ENCODE data around the gene UCK1. TPM values are rescaled to one million over a fixed set of nuclear protein-coding genes. Genes with fewer than 3 reads are reported as not detected.

UCK1 gene
- total and polyA plus RNA-seq, 2 of the 13 experiments (the other 11 are each of a cell fraction or from before 2014, with no cell fraction given): 11.0 to 24.1 TPM

DNA sequence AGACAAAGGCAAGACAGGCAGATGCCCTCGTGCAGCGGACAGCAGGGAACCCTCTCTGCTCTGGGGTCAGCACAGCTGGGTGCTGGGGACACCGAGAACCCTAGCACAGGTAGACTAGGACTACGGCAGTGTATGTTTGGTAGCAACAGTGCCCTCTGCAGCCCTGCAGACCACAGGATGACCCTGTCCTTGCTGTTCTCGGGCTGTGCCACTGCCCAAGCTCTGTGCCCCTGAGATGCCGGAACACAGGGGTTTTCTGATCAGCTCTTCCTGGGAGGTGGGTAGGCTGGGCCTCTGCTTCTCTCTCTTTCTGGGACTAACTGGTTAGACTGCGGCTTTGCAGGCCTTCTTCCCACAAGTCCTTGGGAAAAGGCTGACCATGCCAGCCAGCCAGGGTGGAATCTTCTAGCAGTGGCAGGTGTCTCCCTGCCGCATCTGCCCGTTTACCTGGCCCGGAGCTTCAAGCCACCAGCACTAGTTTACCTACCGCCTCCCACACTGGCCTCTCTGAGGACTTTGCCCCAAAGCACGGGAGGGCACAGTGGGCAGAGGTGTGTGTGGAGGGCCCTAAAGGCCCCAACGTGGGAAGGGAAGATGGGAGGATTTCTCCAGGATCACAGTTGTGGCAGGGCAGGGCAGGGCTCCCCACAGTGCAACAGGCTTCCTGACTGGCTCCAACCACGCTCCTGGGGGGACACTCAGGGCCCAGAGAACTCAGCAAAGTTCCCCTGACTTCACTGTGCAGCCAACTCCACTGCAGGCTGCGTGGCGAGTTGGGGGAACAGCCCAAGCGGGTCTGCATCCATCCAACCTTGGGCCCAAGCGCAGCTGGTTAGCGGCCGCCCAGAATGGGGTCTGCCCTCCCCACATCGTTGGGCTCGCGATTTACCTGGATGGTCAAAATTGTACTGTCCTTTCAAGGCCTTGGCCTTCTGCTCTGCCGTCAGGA lies 1.2 kb downstream of the UCK1 start (continued):
- 0 out of 2 replicates have a peak, but pooled peaks have one; percentile 51 for TF ChIP-seq ZNF572 (CRISPR knock-in tag; IDR thresholded peaks at IDR 0.05)
- TF ChIP-seq ZNF567 (CRISPR knock-in tag; IDR thresholded peaks at IDR 0.05; ENCODE audit: borderline replicate concordance): no peak
- TF ChIP-seq, protein P1, sequence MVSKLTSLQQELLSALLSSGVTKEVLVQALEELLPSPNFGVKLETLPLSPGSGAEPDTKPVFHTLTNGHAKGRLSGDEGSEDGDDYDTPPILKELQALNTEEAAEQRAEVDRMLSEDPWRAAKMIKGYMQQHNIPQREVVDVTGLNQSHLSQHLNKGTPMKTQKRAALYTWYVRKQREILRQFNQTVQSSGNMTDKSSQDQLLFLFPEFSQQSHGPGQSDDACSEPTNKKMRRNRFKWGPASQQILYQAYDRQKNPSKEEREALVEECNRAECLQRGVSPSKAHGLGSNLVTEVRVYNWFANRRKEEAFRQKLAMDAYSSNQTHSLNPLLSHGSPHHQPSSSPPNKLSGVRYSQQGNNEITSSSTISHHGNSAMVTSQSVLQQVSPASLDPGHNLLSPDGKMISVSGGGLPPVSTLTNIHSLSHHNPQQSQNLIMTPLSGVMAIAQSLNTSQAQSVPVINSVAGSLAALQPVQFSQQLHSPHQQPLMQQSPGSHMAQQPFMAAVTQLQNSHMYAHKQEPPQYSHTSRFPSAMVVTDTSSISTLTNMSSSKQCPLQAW (CRISPR knock-in tag; IDR thresholded peaks at IDR 0.05): peak; percentile 20; the same call in 1 of the 2 replicates
- 0 out of 2 replicates have a peak, but pooled peaks have one; percentile 32 for TF ChIP-seq POLR2AphosphoS5 (IDR thresholded peaks at IDR 0.05; ENCODE audit: low read depth, low read length)
- TF ChIP-seq ZBTB38 (CRISPR knock-in tag; IDR thresholded peaks at IDR 0.05): 0 out of 2 replicates have a peak, but pooled peaks have one; percentile 18
- peak; percentile 41; the same call in 1 of the 2 replicates for TF ChIP-seq KDM5B (CRISPR knock-in tag; IDR thresholded peaks at IDR 0.05; ENCODE audit: borderline replicate concordance)
- TF ChIP-seq, protein P2, sequence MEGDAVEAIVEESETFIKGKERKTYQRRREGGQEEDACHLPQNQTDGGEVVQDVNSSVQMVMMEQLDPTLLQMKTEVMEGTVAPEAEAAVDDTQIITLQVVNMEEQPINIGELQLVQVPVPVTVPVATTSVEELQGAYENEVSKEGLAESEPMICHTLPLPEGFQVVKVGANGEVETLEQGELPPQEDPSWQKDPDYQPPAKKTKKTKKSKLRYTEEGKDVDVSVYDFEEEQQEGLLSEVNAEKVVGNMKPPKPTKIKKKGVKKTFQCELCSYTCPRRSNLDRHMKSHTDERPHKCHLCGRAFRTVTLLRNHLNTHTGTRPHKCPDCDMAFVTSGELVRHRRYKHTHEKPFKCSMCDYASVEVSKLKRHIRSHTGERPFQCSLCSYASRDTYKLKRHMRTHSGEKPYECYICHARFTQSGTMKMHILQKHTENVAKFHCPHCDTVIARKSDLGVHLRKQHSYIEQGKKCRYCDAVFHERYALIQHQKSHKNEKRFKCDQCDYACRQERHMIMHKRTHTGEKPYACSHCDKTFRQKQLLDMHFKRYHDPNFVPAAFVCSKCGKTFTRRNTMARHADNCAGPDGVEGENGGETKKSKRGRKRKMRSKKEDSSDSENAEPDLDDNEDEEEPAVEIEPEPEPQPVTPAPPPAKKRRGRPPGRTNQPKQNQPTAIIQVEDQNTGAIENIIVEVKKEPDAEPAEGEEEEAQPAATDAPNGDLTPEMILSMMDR (CRISPR knock-in tag; IDR thresholded peaks at IDR 0.05): peak; percentile 30; the same call in 1 of the 2 replicates
- TF ChIP-seq GTF3A (CRISPR knock-in tag; conservative IDR thresholded peaks at IDR 0.05): no peak
- 0 out of 2 replicates have a peak, but pooled peaks have one; percentile 35 for TF ChIP-seq YEATS4 (CRISPR knock-in tag; IDR thresholded peaks at IDR 0.05; ENCODE audit: borderline replicate concordance)
- TF ChIP-seq, protein P3, sequence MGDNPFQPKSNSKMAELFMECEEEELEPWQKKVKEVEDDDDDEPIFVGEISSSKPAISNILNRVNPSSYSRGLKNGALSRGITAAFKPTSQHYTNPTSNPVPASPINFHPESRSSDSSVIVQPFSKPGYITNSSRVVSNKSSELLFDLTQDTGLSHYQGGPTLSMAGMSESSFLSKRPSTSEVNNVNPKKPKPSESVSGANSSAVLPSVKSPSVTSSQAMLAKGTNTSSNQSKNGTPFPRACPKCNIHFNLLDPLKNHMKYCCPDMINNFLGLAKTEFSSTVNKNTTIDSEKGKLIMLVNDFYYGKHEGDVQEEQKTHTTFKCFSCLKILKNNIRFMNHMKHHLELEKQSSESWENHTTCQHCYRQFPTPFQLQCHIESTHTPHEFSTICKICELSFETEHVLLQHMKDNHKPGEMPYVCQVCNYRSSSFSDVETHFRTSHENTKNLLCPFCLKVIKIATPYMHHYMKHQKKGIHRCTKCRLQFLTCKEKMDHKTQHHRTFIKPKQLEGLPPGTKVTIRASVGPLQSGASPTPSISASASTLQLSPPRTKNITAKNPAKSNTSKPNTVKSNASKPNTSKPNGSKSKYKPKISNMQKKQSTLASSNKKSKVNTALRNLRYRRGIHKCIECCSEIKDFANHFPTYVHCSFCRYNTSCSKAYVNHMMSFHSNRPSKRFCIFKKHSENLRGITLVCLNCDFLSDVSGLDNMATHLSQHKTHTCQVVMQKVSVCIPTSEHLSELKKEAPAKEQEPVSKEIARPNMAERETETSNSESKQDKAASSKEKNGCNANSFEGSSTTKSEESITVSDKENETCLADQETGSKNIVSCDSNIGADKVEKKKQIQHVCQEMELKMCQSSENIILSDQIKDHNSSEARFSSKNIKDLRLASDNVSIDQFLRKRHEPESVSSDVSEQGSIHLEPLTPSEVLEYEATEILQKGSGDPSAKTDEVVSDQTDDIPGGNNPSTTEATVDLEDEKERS (CRISPR knock-in tag; IDR thresholded peaks at IDR 0.05): peak; percentile 33; the same call in 1 of the 2 replicates
- TF ChIP-seq ZNF501 (CRISPR knock-in tag; IDR thresholded peaks at IDR 0.05): peak; percentile 30; the same call in 1 of the 2 replicates
- TF ChIP-seq HNF4G (IDR thresholded peaks at IDR 0.05; ENCODE audit: borderline replicate concordance, low read depth, low read length): peak; percentile 81
- TF ChIP-seq HNF4G (CRISPR knock-in tag; IDR thresholded peaks at IDR 0.05; ENCODE audit: borderline replicate concordance, low read depth): no peak
- TF ChIP-seq ZSCAN25 (CRISPR knock-in tag; IDR thresholded peaks at IDR 0.05): peak; percentile 97
- TF ChIP-seq ZNF24 (IDR thresholded peaks at IDR 0.05): no peak
- TF ChIP-seq, protein P4, sequence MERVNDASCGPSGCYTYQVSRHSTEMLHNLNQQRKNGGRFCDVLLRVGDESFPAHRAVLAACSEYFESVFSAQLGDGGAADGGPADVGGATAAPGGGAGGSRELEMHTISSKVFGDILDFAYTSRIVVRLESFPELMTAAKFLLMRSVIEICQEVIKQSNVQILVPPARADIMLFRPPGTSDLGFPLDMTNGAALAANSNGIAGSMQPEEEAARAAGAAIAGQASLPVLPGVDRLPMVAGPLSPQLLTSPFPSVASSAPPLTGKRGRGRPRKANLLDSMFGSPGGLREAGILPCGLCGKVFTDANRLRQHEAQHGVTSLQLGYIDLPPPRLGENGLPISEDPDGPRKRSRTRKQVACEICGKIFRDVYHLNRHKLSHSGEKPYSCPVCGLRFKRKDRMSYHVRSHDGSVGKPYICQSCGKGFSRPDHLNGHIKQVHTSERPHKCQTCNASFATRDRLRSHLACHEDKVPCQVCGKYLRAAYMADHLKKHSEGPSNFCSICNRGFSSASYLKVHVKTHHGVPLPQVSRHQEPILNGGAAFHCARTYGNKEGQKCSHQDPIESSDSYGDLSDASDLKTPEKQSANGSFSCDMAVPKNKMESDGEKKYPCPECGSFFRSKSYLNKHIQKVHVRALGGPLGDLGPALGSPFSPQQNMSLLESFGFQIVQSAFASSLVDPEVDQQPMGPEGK (CRISPR knock-in tag; IDR thresholded peaks at IDR 0.05): peak; percentile 37; the same call in 1 of the 2 replicates
- peak; percentile 88 for TF ChIP-seq HNF4A (CRISPR knock-in tag; IDR thresholded peaks at IDR 0.05)

All from HepG2 (cell line).